Nephron (organoid): ENCODE data around the gene PTTG2.

Experiments used
- H3K27ac Mint-ChIP-seq, 3 experiments: 2 replicates each; pipeline ENCODE4 v1.8.0; 2020; ENCODE audit warnings: mixed read lengths in 3 of 3, mild to moderate bottlenecking in 2 of 3, moderate library complexity in 1 of 3
- H3K27me3 Mint-ChIP-seq: 2 replicates; pipeline ENCODE4 v1.8.0; 2021; ENCODE audit warnings: low read depth, mild to moderate bottlenecking, moderate library complexity, mixed read lengths
- H3K36me3 Mint-ChIP-seq: 2 replicates; pipeline ENCODE4 v1.8.0; 2020; ENCODE audit warnings: low read depth, mixed read lengths
- H3K4me1 Mint-ChIP-seq: 2 replicates; pipeline ENCODE4 v1.8.0; 2020; ENCODE audit warnings: mixed read lengths
- H3K4me3 Mint-ChIP-seq, 3 experiments: 2 replicates each; pipeline ENCODE4 v1.8.0; 2020; ENCODE audit warnings: mild to moderate bottlenecking in 3 of 3, mixed read lengths in 3 of 3, moderate library complexity in 2 of 3
- H3K9me3 Mint-ChIP-seq: 2 replicates; pipeline ENCODE4 v1.8.0; 2020; ENCODE audit warnings: mixed read lengths
- CTCF ChIP-seq, 3 experiments: fragments of 200-600 bp; sonication (generic); IDR thresholded peaks; one replicate each; pipeline ENCODE4 v1.5.0; 2021; ENCODE audit warnings: antibody characterized with exemption in 3 of 3; ENCODE audit not compliant: unreplicated experiment in 3 of 3

PTTG2 gene

DNA sequence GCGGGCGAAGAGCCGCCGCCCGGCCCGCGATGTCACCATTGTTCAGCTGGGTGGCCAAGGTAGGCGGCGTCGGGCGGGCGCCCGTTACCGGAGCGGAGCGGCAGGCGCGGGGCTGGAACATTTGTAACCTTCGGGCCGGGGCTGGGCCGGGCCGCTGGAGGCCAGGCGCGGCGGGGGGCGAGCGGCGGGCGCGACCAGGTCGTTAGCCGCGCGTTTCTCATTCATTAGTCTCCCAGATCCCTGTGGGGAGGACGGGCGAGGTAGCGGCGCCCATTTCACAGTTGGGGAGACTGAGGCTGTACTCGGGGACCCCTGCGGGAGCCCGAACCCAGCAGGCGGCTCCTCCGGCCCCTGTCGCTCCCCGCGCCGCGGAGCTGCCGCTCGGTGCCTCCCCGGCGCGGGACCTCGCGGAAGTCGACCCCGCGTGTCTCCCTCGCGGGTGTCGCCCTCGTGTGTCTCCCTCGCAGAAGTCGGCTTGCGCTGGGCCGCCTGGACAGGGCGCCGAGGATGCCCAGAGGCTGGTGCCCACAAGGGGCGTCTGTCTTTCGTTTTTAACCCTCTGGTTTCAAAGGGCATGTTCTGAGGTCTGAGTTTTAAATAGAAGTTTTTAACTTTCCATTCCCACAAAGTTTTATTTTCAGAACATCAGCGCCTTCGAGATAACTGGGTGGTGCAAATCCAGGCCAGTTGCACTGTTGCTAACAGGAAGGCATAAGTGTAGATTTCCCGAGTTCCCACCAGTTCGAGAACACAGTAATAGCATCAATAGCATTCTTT lies 17.5 kb downstream of the PTTG2 start:
- Mint-ChIP-seq H3K27me3 (no peaks in the 10 kb centered on the region), H3K27ac (peak overlapping the region; percentile 80 to 92 (median 87)), H3K4me1 (peaks cover 37% of the 10 kb centered on the region), H3K4me3 (peak overlapping the region; percentile 87 to 92 (median 92)), H3K36me3 (no peaks in the 10 kb centered on the region), H3K9me3 (no peaks in the 10 kb centered on the region)
- TF ChIP-seq CTCF (IDR thresholded peaks at IDR 0.05; ENCODE audit: unreplicated experiment in 3 of 3): peak; percentile 59 to 66 (median 59)

- Mint-ChIP-seq H3K27me3 (no peaks in the 10 kb centered on the region), H3K27ac (peak overlapping the region; percentile 80 to 92 (median 87)), H3K9me3 (no peaks in the 10 kb centered on the region), H3K4me3 (peak overlapping the region; percentile 87 to 92 (median 92)), H3K36me3 (no peaks in the 10 kb centered on the region), H3K4me1 (peaks cover 41% of the 10 kb centered on the region)
- TF ChIP-seq CTCF (IDR thresholded peaks at IDR 0.05; ENCODE audit: unreplicated experiment in 3 of 3): no peak
These were observed 18.2 kb downstream of the PTTG2 start for GRCh38 chr4:37978248-37978924.

- peaks cover 47% of the 10 kb centered on the region for H3K4me1 Mint-ChIP-seq
- no peaks in the 10 kb centered on the region for H3K36me3 Mint-ChIP-seq
- peak overlapping the region; percentile 26 to 43 (median 31) for H3K4me3 Mint-ChIP-seq
- H3K27me3 Mint-ChIP-seq: no peaks in the 10 kb centered on the region
- peak overlapping the region in 2 of 3 experiments; percentile 51 to 91 for H3K27ac Mint-ChIP-seq
- H3K9me3 Mint-ChIP-seq: no peaks in the 10 kb centered on the region
- no peak for TF ChIP-seq CTCF (IDR thresholded peaks at IDR 0.05; ENCODE audit: unreplicated experiment in 3 of 3)
These were observed 20.0 kb downstream of the PTTG2 start for GRCh38 chr4:37980246-37980645.

- Mint-ChIP-seq H3K4me1 (peaks cover 55% of the 10 kb centered on the region), H3K9me3 (no peaks in the 10 kb centered on the region), H3K4me3 (peak overlapping the region; percentile 2 to 64 (median 57)), H3K27me3 (no peaks in the 10 kb centered on the region), H3K27ac (peak overlapping the region; percentile 73 to 91 (median 84)), H3K36me3 (no peaks in the 10 kb centered on the region)
- TF ChIP-seq CTCF (IDR thresholded peaks at IDR 0.05; ENCODE audit: unreplicated experiment in 3 of 3): no peak
These were observed 21.2 kb downstream of the PTTG2 start for GRCh38 chr4:37981425-37981824.

DNA sequence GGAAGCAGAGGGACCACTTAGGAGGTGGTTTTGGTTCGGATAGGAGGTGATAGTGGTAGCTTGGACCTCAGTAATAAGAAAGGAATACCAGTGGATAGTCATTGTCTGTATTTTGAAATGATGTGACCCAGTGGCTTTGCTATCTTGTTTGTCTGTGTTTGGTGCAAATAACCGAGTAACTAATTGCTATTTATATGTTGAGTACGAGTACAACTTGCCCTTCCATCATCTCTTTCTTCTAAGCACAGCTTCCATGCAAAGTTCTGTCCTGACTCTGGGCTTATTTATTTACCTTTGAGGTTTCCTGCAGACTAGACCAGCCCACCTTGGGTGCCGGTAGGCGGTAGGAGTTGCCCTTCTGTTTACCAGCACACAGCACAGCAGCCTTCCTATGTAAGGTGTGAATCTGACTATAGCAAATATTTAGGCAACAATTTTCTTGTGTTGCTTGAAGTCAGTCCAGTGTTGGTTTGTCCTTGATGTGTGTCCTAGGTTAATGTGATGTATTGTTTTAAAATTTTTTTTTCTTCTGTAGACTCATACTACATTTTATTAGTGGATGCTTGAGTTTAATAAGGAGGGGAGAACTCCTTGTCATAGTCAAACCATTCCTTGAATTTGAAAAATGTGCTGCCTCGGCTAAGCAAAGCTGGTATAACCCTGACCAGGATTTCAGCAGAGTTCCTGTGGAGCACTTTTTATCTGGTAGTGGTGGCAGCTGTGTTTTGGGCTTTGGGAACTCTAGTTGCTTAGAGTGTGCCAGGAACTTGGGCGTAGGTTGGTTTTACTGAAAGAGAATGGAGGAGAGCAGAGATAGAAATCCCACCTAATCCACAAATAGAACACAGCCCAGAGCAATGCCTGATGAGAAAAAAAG lies 21.9 kb downstream of the PTTG2 start:
- TF ChIP-seq CTCF (IDR thresholded peaks at IDR 0.05; ENCODE audit: unreplicated experiment in 3 of 3): no peak
- Mint-ChIP-seq H3K27me3 (no peaks in the 10 kb centered on the region), H3K36me3 (no peaks in the 10 kb centered on the region), H3K27ac (peak overlapping the region; percentile 73 to 91 (median 84)), H3K4me1 (peaks cover 55% of the 10 kb centered on the region), H3K4me3 (peak overlapping the region; percentile 33 to 64 (median 57)), H3K9me3 (no peaks in the 10 kb centered on the region)
